ENCODE measurements around the gene EFCAB10.
"Not testable (repeated sequence)": the region's sequence is repeated elsewhere in the genome, so short reads cannot be mapped to it uniquely, and the experiment has no call there.

The EFCAB10 gene

DNA sequence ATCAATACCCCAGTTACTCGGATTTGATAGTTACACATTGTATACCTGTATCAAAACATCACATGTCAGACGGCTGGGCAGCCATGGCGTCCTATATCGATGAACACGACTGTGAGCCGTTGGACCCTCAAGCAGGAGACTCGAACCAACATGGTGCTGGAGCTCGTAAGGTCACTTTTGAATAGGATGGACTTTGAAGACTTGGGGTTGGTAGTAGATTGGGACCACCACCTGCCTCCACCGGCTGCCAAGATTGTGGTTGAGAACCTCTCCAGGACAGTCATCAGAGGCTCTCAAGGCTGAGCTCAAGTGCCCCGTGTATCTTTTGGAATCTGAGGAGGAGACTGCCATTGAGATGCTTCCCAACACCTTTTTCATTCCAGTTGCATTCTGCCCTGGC lies 51.2 kb downstream of the EFCAB10 start:
- DNase-seq: no peak

DNA sequence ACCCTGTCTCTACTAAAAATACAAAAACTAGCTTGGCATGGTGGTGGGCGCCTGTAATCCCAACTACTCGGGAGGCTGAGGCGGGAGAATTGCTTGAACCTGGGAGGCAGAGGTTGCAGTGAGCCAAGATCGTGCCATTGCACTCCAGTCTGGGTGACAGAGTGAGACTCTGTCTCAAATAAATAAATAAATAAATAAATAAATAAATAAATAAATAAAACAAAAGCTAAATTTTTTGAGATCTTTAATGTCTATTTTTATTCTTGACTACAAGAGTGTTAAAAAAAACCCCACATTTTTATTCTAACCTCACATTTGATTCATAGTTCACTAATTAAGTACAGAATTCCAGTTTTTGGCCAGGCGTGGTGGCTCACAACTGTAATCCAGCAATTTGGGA lies 53.6 kb downstream of the EFCAB10 start:
- not testable (repeated sequence) for DNase-seq

DNA sequence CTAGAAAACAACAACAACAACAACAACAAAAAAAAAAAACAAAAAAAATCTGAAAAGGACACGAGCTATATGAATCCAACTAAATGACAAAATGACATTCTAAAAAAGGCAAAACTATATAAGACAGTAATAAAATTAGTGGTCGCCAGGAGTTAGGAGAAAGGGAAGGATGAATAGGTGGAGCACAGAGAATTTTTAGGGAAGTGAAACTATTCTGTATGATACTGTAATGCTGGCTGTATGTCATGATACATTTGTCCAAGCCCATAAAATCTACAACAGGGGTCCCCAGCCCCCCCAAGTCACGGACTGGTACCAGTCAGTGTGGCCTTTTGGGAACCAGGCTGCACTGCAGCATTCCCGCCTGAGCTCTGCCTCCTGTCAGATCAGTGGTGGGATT lies 56.5 kb downstream of the EFCAB10 start:
- no peak for DNase-seq

DNA sequence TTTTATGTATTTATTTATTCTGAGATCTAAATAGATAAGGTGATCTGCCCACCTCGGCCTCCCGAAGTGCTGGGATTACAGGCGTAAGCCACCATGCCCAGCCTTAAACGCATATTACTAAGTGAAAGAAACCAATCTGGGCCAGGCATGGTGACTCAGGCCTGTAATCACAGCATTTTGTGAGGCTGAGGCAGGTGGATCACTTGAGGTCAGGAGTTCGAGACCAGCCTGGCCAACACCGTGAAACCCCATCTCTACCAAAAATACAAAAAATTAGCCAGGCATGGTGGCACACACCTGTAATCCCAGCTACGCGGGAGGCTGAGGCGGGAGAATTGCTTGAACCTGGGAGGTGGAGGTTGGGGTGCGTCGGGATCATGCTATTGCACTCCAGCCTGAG lies 56.9 kb downstream of the EFCAB10 start:
- not testable (repeated sequence) for DNase-seq

DNA sequence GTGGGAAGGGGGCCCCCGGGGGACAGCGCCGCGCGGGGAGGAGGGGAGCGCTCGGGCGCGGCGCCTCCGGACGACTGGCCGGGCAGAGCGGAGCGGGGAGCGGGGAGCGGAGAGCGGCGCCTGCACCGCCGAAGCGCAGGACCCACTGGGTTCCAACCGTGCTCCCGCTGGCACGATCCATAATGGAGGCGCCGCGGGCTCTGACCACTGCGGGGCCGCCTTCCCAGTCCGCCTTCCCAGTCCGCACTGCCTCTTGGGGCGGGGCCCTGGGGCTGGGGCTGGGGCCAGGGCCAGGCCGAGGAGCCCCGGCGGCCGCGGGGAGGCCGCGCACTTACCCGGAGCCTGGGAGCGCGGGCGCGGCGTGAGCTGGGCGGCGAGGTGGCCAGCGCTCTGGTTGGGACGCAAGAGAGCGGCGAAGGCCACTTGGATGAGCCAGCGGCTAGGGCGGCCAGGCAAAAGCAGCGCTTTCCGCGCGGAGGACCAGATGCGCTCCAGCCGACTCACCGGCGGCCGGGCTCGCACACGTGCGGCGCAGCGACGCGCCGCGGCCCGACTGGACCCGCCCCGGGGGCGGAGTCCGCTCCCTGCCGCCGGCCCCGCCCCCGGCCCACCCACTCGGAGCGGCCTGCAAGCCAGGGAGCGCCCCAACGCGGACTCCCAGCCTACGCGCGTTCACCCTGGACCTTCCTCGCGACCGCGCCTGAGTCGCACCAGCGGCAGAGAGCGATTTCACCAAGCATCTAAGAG lies 59.4 kb downstream of the EFCAB10 start, which contains the start of gene PUS7:
Gene PUS7 (minus strand): TSS at position 555 of the 747 bp plus-strand sequence. CDS start 13,759 bp downstream, outside the sequence.
- DNase-seq: peak; percentile 77

DNA sequence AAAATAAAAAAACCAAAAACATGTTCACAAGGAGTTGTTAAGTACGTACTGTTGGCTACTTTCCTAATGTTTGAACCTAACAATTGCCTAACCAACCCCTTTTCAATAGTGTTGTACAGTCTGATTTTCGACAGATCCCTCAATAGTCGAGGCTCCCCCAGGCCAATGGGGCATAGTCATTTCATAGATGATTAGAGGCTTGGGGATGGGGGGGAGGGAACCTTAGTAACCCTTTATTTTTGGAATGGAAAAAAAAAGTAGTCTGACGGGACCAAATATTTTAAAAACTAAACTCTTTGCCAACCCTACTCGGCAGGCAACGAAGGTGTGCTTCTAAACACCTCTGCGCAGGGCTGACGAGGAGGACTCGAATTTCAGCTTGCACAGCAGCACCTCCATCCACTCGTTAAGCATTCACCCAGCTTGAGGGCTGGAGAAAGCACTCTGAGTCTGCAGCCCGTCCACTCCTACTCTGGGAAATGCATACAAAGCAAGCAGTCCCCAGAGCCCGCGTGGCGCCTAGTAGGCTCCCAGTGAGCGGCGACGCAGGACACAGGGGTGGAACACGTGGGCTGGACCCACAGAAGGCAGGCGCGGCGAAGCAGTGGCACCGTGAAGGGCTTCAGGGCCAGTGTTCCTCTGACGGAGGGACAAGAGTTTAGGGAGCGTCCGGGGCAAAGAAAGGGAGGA lies 60.1 kb downstream of the EFCAB10 start:
- DNase-seq: peak; percentile 69

DNA sequence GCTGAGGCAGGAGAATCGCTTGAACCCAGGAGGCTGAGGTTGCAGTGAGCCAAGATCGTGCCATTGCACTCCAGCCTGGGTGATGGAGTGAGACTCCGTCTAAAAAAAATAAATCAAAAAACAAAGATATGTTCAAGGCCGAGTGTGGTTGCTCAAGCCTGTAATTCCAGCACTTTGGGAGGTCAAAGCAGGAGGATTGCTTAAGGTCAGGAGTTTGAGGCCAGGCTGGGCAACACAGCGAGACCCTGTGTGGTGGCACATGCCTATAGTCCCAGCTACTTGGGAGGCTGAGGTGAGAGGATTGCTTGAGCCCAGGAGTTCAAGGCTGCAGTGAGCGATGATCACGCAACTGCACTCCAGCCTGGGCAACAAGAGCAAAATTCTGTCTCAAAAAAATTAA lies 60.7 kb downstream of the EFCAB10 start:
- not testable (repeated sequence) for DNase-seq

DNA sequence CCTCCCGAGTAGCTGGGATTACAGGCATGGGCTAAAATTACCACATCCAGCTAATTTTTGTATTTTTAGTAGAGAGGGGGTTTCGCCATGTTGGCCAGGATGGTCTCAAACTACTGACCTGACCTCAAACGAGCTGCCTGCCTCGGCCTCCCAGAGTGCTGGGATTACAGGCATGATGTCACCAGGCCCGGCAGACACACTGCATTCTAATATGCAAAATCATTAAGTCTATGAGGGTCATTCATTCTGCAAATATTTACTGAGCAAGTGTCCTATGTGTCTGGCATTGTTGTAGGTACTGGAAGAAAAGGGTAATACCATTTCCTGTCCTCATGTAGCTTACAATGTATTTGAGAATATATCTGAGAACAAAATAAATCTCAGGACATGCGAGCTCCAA lies 61.9 kb downstream of the EFCAB10 start:
- DNase-seq: no peak

DNA sequence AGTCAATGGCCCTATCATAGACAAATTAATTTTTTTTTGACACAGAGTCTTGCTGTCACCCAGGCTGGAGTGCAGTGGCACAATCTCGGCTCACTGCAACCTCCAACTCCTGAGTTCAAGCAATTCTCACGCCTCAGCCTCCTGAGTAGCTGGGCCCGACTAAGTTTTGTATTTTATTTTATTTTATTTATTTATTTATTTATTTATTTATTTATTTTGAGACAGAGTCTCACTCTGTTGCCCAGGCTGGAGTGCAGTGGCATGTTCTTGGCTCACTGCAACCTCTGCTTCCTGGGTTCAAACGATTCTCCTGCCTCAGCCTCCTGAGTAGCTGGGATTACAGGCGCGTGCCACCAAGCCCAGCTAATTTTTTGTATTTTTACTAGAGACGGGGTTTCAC lies 65.7 kb downstream of the EFCAB10 start:
- DNase-seq: not testable (repeated sequence)

Data from DMS153 (cell line).